ENCODE measurements around the gene TM4SF4. TPM values are rescaled to one million over a fixed set of nuclear protein-coding genes. Genes with fewer than 3 reads are reported as not detected.
A peak's percentile ranks its signal among the peaks of the same experiment; 100 is the strongest.

Gene TM4SF4
- total RNA-seq, 1 donor from 2014 or later = not detected

- Histone ChIP-seq H3K27me3 (no peaks in the 10 kb centered on the region), H3K4me1 (peaks cover 16% of the 10 kb centered on the region), H3K27ac (peak overlapping the region; percentile 6), H3K9me3 (no peaks in the 10 kb centered on the region), H3K4me3 (peak overlapping the region in 1 of 2 donors; percentile 10), H3K36me3 (no peaks in the 10 kb centered on the region)
- TF ChIP-seq POLR2AphosphoS5 (IDR thresholded peaks at IDR 0.05; ENCODE audit: insufficient read depth in 1 of 2, low read depth in 1 of 2) = no peak
- TF ChIP-seq CTCF (IDR thresholded peaks at IDR 0.05) = no peak
- TF ChIP-seq POLR2A (IDR thresholded peaks at IDR 0.05) = no peak
- intact Hi-C loops (cut with DNase I) = no loop called here
- DNase-seq (ENCODE audit: extremely low spot score in 2 of 2) = no peak
Measured at GRCh38 chr3:149507491-149508324, 33.2 kb downstream of the TM4SF4 start.

GRCh38 chr3:149509526-149509925 lies 35.0 kb downstream of the TM4SF4 start:
- no peak for TF ChIP-seq POLR2AphosphoS5 (IDR thresholded peaks at IDR 0.05; ENCODE audit: insufficient read depth in 1 of 2, low read depth in 1 of 2)
- H3K4me1 ChIP-seq = peaks cover 16% of the 10 kb centered on the region
- H3K27me3 ChIP-seq = no peaks in the 10 kb centered on the region
- no peak overlapping the region for H3K4me3 ChIP-seq
- H3K27ac ChIP-seq = no peak overlapping the region
- H3K36me3 ChIP-seq = no peaks in the 10 kb centered on the region
- DNase-seq (ENCODE audit: extremely low spot score in 2 of 2) = no peak
- H3K9me3 ChIP-seq = no peaks in the 10 kb centered on the region
- intact Hi-C loops (cut with DNase I) = no loop called here

GRCh38 chr3:149510480-149510879 lies 36.0 kb downstream of the TM4SF4 start:
- H3K27me3 ChIP-seq = no peaks in the 10 kb centered on the region
- no peak overlapping the region for H3K27ac ChIP-seq
- no peak for DNase-seq (ENCODE audit: extremely low spot score in 2 of 2)
- no peaks in the 10 kb centered on the region for H3K9me3 ChIP-seq
- no peaks in the 10 kb centered on the region for H3K36me3 ChIP-seq
- H3K4me3 ChIP-seq = no peak overlapping the region
- intact Hi-C loops (cut with DNase I) = no loop called here
- H3K4me1 ChIP-seq = peaks cover 16% of the 10 kb centered on the region
- TF ChIP-seq CTCF (IDR thresholded peaks at IDR 0.05) = no peak
- no peak for TF ChIP-seq POLR2AphosphoS5 (IDR thresholded peaks at IDR 0.05; ENCODE audit: insufficient read depth in 1 of 2, low read depth in 1 of 2)
- TF ChIP-seq POLR2A (IDR thresholded peaks at IDR 0.05) = no peak

GRCh38 chr3:149511040-149511626 lies 36.6 kb downstream of the TM4SF4 start:
- intact Hi-C loops (cut with DNase I) = no loop called here
- Histone ChIP-seq H3K36me3 (no peaks in the 10 kb centered on the region), H3K27me3 (no peaks in the 10 kb centered on the region), H3K9me3 (no peaks in the 10 kb centered on the region), H3K27ac (no peak overlapping the region), H3K4me3 (no peak overlapping the region), H3K4me1 (peaks cover 16% of the 10 kb centered on the region)
- no peak for DNase-seq (ENCODE audit: extremely low spot score in 2 of 2)
- TF ChIP-seq POLR2AphosphoS5 (IDR thresholded peaks at IDR 0.05; ENCODE audit: insufficient read depth in 1 of 2, low read depth in 1 of 2) (no peak), CTCF (IDR thresholded peaks at IDR 0.05) (no peak), POLR2A (IDR thresholded peaks at IDR 0.05) (no peak)

GRCh38 chr3:149512073-149512782 lies 37.7 kb downstream of the TM4SF4 start:
- intact Hi-C loops (cut with DNase I) = no loop called here
- no peak for TF ChIP-seq POLR2A (IDR thresholded peaks at IDR 0.05)
- peak; percentile 75 to 89 (median 85) for TF ChIP-seq CTCF (IDR thresholded peaks at IDR 0.05)
- Histone ChIP-seq H3K4me1 (peaks cover 13% of the 10 kb centered on the region), H3K27ac (no peak overlapping the region), H3K36me3 (no peaks in the 10 kb centered on the region), H3K27me3 (no peaks in the 10 kb centered on the region), H3K4me3 (no peak overlapping the region), H3K9me3 (no peaks in the 10 kb centered on the region)
- no peak for DNase-seq (ENCODE audit: extremely low spot score in 2 of 2)

Measured in vagina (tissue), 2 donors.